ENCODE data around the gene POP4.

DNA sequence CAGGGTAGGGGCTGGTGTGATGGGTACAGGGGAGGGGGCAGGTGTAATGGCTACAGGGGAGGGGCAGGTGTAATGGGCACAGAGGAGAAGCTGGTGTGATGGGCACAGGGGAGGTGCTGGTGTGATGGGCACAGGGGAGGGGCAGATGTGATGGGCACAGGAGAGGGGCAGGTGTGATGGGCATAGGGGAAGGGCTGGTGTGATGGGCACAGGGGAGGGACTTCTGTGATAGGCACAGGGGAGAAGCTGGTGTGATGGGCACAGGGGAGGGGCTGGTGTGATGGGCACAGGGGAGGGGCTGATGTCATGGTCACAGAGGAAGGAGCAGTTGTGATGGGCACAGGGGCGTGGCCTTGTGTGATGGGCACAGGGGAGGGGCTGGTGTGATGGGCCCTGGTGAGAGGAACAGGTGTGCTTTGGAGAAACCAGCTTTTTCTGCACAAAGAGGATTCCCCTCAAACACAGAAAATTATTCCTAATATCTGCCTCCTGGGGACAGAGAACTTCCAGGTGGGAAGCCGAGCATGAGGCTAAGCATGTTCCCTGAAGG, 38.6 kb upstream of the POP4 start:
- TF ChIP-seq, protein P1, sequence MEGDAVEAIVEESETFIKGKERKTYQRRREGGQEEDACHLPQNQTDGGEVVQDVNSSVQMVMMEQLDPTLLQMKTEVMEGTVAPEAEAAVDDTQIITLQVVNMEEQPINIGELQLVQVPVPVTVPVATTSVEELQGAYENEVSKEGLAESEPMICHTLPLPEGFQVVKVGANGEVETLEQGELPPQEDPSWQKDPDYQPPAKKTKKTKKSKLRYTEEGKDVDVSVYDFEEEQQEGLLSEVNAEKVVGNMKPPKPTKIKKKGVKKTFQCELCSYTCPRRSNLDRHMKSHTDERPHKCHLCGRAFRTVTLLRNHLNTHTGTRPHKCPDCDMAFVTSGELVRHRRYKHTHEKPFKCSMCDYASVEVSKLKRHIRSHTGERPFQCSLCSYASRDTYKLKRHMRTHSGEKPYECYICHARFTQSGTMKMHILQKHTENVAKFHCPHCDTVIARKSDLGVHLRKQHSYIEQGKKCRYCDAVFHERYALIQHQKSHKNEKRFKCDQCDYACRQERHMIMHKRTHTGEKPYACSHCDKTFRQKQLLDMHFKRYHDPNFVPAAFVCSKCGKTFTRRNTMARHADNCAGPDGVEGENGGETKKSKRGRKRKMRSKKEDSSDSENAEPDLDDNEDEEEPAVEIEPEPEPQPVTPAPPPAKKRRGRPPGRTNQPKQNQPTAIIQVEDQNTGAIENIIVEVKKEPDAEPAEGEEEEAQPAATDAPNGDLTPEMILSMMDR (IDR thresholded peaks at IDR 0.05) = no peak
- no peak for TF ChIP-seq POLR2A (IDR thresholded peaks at IDR 0.05)

All from uterus (tissue), 2 donors.